Effector CD8-positive, alpha-beta T cell (primary cell): ENCODE data around the gene MSH3.
"Not testable (repeated sequence)": the region's sequence is repeated elsewhere in the genome, so short reads cannot be mapped to it uniquely, and the experiment has no call there.

Experiments
- DNase-seq: peaks from one replicate; lab custom pipeline; 2025; lab: John Stamatoyannopoulos, UW

The MSH3 gene

GRCh38 chr5:80755626-80756025, 101.2 kb downstream of the MSH3 start:
- DNase-seq: no peak

- DNase-seq: no peak
Observed at GRCh38 chr5:80756292-80756691, 101.8 kb downstream of the MSH3 start.

GRCh38 chr5:80757290-80757689, 102.8 kb downstream of the MSH3 start:
- no peak for DNase-seq

- no peak for DNase-seq
Observed at GRCh38 chr5:80759866-80760577, 105.6 kb downstream of the MSH3 start.

- no peak for DNase-seq
Observed at GRCh38 chr5:80760680-80761079, 106.2 kb downstream of the MSH3 start.

- DNase-seq: no peak
Observed at GRCh38 chr5:80761176-80761575, 106.7 kb downstream of the MSH3 start.

- DNase-seq: no peak
Observed at GRCh38 chr5:80761966-80762365, 107.5 kb downstream of the MSH3 start.

- no peak for DNase-seq
Observed at GRCh38 chr5:80762573-80762972, 108.1 kb downstream of the MSH3 start.

GRCh38 chr5:80763211-80763610, 108.8 kb downstream of the MSH3 start:
- DNase-seq: no peak

GRCh38 chr5:80763873-80764647, 109.6 kb downstream of the MSH3 start:
- DNase-seq: no peak

GRCh38 chr5:80764786-80765185, 110.3 kb downstream of the MSH3 start:
- no peak for DNase-seq

GRCh38 chr5:80777347-80778287, 123.2 kb downstream of the MSH3 start:
- DNase-seq: no peak

GRCh38 chr5:80780024-80780423, 125.6 kb downstream of the MSH3 start:
- no peak for DNase-seq

- no peak for DNase-seq
Observed at GRCh38 chr5:80780761-80781285, 126.4 kb downstream of the MSH3 start.

GRCh38 chr5:80781356-80781755, 126.9 kb downstream of the MSH3 start:
- no peak for DNase-seq

GRCh38 chr5:80782626-80783025, 128.2 kb downstream of the MSH3 start:
- DNase-seq: no peak

GRCh38 chr5:80783751-80784150, 129.3 kb downstream of the MSH3 start:
- DNase-seq: not testable (repeated sequence)

- no peak for DNase-seq
Observed at GRCh38 chr5:80784451-80784850, 130.0 kb downstream of the MSH3 start.

- not testable (repeated sequence) for DNase-seq
Observed at GRCh38 chr5:80789319-80790016, 135.0 kb downstream of the MSH3 start.

- no peak for DNase-seq
Observed at GRCh38 chr5:80790698-80791097, 136.2 kb downstream of the MSH3 start.

- DNase-seq: no peak
Observed at GRCh38 chr5:80793354-80793753, 138.9 kb downstream of the MSH3 start.
